ENCODE results near the gene CFTR.
"Not testable (repeated sequence)": the region's sequence is repeated elsewhere in the genome, so short reads cannot be mapped to it uniquely, and the experiment has no call there.

CFTR gene

DNA sequence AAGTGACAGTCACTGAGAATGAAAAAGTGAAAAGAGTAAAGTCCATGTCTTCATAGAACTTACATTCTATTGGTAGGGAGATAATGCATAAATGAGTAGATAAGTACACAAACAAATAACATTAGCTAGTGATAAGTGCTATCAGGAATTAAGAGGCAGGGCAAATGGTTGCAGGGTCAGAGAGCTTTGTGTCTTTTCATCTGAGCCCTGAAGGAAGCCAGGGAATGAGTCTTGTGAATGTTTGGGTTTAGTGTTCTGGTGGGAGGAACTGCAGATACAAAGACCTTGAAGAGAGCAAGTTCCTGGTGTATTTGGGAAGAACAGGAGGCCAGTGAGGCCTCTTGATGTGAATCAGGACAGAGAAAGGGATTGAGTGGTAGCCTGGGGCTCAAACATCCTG lies 209.6 kb downstream of the CFTR start:
- DNase-seq (ENCODE audit: low read depth) = no peak

DNA sequence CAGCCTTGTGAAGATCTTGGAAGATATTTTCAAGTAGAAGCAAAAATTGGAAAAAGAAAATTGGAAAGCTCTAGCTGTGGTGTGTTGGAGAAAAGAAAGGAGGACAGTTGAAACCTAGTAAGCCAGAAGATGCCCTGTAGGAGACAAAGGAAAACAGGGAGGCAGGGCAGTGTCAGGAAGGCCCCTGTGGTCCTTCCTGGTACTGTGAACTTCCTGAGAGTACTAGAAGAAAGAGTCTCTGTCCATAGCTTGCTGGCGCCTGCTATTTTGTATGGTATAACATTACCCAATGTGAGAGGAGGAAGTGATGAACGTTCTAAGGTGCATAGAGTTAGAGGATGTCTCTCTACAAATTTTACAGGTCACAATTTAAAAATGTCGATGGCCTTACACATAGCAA lies 210.3 kb downstream of the CFTR start:
- DNase-seq (ENCODE audit: low read depth) = no peak

DNA sequence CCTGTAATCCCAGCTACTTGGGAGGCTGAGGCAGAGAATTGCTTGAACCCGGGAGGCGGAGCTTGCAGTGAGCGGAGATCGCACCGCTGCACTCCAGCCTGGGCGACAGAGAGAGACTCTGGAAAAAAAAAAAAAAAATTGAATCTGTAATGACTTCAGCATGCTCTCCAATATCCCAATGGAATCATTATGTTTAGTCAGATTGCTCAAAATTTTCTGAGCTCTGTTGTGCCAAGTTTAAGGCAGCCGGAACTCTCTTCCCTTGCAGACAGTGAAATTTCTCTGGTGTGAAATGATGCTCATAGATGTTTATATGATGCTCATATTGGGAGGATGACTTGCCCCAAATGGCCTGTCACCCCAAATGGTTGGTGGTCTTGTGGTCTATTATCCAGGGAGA lies 212.5 kb downstream of the CFTR start:
- no peak for DNase-seq (ENCODE audit: low read depth)

DNA sequence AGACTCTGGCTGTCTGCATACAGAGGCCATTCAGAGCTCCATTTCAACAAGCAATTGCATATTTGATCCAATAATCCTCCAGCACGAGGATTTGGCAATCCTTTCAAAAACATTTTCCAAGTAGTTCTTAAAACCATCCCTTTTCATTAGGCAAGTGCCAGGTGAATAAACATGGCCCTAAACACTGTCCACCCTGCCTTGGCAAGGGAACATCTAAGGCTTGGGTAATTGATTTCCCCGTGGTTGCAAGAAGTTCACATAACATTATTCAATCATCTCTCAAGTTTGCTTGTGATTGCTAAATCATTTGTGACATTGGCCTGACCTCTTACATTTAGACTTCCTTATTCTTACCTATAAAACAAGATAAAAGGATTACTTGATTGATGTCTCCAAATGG lies 218.2 kb downstream of the CFTR start:
- DNase-seq (ENCODE audit: low read depth) = no peak

DNA sequence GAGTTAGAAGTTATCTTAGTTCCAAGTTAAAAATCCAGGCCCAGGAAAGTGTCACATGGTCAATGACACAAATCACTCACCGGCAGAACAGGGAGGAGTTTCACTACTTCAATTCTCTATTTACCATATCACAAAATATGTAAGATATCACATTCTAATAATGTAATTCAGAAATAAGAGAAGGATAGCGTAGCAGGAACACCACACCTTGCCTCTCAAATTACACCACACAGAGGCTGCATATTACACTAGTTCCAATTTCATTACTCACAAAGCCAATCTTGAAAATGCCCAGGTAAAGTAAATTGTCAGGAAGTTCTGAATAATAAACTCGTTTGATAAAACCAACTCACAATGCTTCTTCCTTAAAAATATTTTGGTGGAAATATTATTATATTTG lies 224.2 kb downstream of the CFTR start:
- no peak for DNase-seq (ENCODE audit: low read depth)

DNA sequence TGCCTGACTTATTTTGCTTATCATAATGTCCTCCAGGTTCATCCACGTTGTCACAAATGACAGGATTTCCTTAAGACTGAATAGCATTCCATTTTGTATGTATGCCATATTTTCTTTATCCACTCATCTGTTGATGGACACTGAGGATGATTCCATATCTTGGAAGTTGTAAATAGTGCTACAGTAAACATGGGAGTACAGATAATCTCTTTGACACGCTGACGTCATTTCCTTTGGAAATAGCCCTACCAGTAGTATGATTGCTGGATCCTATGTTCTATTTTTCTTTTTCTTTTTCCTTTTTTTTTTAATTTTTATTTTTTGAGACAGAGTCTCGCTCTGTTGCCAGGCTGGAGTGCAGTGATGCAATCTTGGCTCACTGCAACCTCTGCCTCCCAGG lies 225.8 kb downstream of the CFTR start:
- DNase-seq (ENCODE audit: low read depth) = no peak

DNA sequence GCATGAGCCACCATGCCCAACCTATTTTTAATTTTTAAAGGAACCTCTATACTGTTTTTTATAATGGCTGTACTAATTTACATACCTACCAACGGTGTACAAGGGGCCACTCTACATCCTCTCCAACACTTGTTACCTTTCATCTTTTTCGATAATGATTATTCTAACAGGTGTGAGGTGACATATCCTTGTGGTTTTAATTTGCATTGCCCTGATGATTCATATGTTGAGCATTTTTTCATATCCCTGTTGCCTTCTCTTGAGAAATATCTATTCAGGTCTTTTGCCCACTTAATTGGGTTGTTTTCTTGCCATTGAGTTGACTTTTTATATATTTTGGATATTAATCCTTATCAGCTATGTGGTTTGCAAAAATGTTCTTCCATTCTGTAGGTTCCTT lies 226.4 kb downstream of the CFTR start:
- DNase-seq (ENCODE audit: low read depth) = no peak

DNA sequence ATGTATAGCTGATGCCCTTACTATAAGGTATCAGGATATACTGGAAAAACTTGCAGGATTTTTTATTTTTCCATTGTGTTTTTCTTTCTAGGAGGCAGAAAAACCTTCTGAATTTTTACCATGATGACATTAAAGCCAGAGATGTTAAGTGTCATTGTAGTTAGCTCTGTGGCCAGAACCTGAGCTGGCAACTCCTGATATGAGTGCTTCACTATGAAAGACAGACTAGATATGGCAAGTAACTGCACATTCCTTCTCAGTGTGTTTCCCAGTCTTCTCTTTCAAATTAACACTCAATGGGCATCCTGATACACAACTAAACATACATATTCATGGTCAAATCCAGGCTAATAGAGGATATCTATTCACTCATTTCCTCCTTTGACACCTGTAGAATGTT lies 227.3 kb downstream of the CFTR start:
- DNase-seq (ENCODE audit: low read depth) = no peak

DNA sequence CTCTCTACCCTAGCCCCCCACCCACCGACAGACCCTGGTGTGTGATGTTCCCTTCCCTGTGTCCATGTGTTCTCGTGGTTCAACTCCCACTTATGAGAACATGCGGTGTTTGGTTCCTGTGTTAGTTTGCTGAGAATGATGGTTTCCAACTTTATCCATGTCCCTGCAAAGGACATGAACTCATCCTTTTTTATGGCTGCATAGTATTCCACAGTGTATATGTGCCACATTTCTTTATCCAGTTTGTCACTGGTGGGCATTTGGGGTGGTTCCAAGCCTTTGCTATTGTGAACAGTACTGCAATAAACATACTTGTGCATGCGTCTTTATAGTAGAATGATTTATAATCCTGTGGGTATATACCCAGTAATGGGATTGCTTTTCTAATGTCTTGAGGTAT lies 228.3 kb downstream of the CFTR start:
- not testable (repeated sequence) for DNase-seq (ENCODE audit: low read depth)

DNA sequence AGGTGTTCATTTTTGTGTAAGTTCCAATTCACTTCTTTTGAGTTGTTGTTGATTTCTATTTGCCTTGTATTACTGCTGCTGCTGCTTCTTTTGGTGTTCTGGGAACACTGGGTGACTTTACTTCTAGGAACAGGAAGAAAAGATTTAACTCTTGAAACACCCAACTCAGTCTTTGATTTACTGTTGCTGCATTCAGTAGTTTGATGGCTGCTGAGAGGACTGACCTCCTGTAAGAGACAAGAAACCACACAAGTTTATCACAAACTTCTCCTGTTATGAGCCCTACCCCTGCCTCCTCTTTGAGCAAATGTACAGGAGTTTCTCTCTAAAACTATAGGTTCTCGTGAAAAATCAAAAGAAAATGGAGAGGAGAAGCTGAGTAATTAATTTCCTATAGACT lies 231.7 kb downstream of the CFTR start:
- DNase-seq (ENCODE audit: low read depth) = no peak

DNA sequence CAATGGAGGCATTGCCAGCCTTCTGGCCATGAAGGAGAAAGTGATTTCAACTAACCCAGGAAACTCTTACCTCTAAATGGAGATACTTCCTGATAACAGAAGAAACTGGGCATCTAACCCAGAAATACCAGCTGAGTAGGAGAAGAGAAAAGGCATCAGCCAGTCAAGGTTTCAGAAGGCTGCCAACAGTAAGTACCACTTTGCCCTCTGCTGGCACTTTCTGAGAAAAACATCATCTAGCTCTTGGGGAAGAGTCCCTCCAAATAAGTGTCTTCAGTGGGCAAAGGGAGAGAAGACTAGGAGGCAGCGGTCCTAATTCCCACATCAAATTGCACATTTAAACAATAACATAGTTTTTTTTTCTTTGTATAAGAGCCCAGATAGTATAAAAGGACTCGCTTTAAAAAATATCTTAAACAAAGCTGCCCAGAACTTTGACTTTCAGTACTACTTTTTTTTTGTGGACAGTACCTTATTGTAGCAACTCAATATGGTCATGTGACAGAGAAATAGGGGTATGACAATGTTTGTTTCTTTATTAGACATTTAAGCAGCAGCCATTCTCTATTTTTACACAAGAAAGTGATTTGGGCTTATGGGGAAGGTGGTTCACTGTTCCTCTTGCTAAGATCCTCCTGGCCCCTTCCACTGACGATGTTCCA lies 236.1 kb downstream of the CFTR start:
- DNase-seq (ENCODE audit: low read depth) = no peak

DNA sequence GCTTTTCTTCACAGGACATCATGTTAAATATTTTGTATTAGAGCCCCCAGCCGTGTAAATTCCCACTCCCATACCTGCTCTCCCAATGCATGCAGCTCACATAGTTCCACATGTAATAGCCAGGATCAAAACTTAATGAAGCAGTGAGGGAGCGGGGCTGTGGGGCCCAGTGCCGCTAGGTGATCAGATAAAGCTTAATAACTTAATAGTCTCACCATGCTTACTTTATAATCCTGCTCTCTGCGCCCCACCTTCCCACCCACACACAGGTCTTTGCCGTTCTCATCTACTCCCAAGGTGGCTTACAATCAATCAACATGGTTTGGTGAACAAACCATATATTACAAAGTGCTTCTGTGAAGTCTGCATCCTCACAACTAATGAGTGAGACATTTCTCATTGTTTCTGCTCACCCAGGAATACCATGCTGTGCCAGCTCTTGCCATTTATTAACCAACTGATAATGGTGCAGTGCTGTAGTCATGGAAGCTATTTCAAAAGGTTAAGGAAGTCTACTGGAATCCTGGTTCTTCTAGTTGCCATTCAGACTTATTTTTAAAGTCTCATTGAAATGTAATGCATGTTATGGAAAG lies 237.0 kb downstream of the CFTR start:
- no peak for DNase-seq (ENCODE audit: low read depth)

DNA sequence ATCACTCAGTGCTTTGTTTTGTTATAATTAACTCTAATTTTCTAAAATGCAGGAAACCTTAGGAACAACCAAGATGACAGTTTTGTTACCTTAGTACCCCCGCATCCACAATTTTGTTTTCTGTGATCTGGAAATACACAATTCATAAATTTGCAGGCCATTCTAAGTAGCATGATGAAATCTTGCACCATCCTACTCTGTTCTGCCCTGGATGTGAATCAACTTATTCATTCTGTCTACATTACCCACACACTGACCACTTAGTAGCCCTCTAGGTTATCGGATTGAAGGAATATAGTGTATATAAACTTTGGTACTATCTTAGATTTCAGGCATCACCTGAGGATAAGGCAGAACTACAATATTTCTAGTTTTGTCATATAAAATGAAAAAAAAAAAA lies 237.5 kb downstream of the CFTR start:
- no peak for DNase-seq (ENCODE audit: low read depth)

Data from stimulated activated CD8-positive, alpha-beta memory T cell treated with anti-CD3 and anti-CD28 coated beads, Interleukin-15, amount 100 ng/mL, for 24 hours (primary cell).